ENCODE data around the gene BRD1.
A peak's percentile ranks its signal among the peaks of the same experiment; 100 is the strongest.

The BRD1 gene

GRCh38 chr22:49847751-49848689, 20.3 kb upstream of the BRD1 start:
- Histone ChIP-seq H3K9me3 (ENCODE audit: control insufficient read depth in 5 of 5, low read length in 5 of 5) (no peaks in the 10 kb centered on the region), H3K4me1 (ENCODE audit: control insufficient read depth in 5 of 5, insufficient read depth in 5 of 5, low read length in 5 of 5) (peaks cover 0 to 32% (median 25%) of the 10 kb centered on the region in 5 donors), H3K27me3 (ENCODE audit: control insufficient read depth in 5 of 5, insufficient read depth in 4 of 5, low read length in 5 of 5) (peaks cover 12 to 32% (median 24%) of the 10 kb centered on the region in 5 donors), H3K9ac (ENCODE audit: low read length in 5 of 5) (peak overlapping the region in 1 of 5 donors; percentile 30), H3K4me3 (ENCODE audit: low read depth in 1 of 5, low read length in 5 of 5) (peak overlapping the region in 3 of 5 donors; percentile 51 to 65 (median 52)), H3K27ac (ENCODE audit: low read depth, low read length) (no peak overlapping the region), H3K36me3 (ENCODE audit: control insufficient read depth in 5 of 5, insufficient read depth in 5 of 5, low read length in 5 of 5) (no peaks in the 10 kb centered on the region)

- Histone ChIP-seq H3K36me3 (ENCODE audit: control insufficient read depth in 5 of 5, insufficient read depth in 5 of 5, low read length in 5 of 5) (no peaks in the 10 kb centered on the region), H3K9ac (ENCODE audit: low read length in 5 of 5) (no peak overlapping the region), H3K27me3 (ENCODE audit: control insufficient read depth in 5 of 5, insufficient read depth in 4 of 5, low read length in 5 of 5) (peaks cover 12 to 32% (median 24%) of the 10 kb centered on the region in 5 donors), H3K4me3 (ENCODE audit: low read depth in 1 of 5, low read length in 5 of 5) (no peak overlapping the region), H3K27ac (ENCODE audit: low read depth, low read length) (no peak overlapping the region), H3K9me3 (ENCODE audit: control insufficient read depth in 5 of 5, low read length in 5 of 5) (no peaks in the 10 kb centered on the region), H3K4me1 (ENCODE audit: control insufficient read depth in 5 of 5, insufficient read depth in 5 of 5, low read length in 5 of 5) (peaks cover 0 to 25% (median 20%) of the 10 kb centered on the region in 5 donors)
These were observed 18.2 kb upstream of the BRD1 start for GRCh38 chr22:49845666-49846459.

GRCh38 chr22:49845241-49845640, 17.6 kb upstream of the BRD1 start:
- Histone ChIP-seq H3K9ac (ENCODE audit: low read length in 5 of 5) (no peak overlapping the region), H3K36me3 (ENCODE audit: control insufficient read depth in 5 of 5, insufficient read depth in 5 of 5, low read length in 5 of 5) (no peaks in the 10 kb centered on the region), H3K4me1 (ENCODE audit: control insufficient read depth in 5 of 5, insufficient read depth in 5 of 5, low read length in 5 of 5) (peaks cover 0 to 25% (median 20%) of the 10 kb centered on the region in 5 donors), H3K9me3 (ENCODE audit: control insufficient read depth in 5 of 5, low read length in 5 of 5) (no peaks in the 10 kb centered on the region), H3K27me3 (ENCODE audit: control insufficient read depth in 5 of 5, insufficient read depth in 4 of 5, low read length in 5 of 5) (peaks cover 7 to 26% (median 22%) of the 10 kb centered on the region in 5 donors), H3K4me3 (ENCODE audit: low read depth in 1 of 5, low read length in 5 of 5) (no peak overlapping the region), H3K27ac (ENCODE audit: low read depth, low read length) (no peak overlapping the region)

GRCh38 chr22:49838771-49839717, 11.4 kb upstream of the BRD1 start:
- no peaks in the 10 kb centered on the region for H3K36me3 ChIP-seq (ENCODE audit: control insufficient read depth in 5 of 5, insufficient read depth in 5 of 5, low read length in 5 of 5)
- H3K27me3 ChIP-seq (ENCODE audit: control insufficient read depth in 5 of 5, insufficient read depth in 4 of 5, low read length in 5 of 5), result peaks cover 0 to 10% (median 5%) of the 10 kb centered on the region in 5 donors
- H3K4me3 ChIP-seq (ENCODE audit: low read depth in 1 of 5, low read length in 5 of 5), result no peak overlapping the region
- H3K4me1 ChIP-seq (ENCODE audit: control insufficient read depth in 5 of 5, insufficient read depth in 5 of 5, low read length in 5 of 5), result no peaks in the 10 kb centered on the region
- no peak overlapping the region for H3K9ac ChIP-seq (ENCODE audit: low read length in 5 of 5)
- no peaks in the 10 kb centered on the region for H3K9me3 ChIP-seq (ENCODE audit: control insufficient read depth in 5 of 5, low read length in 5 of 5)
- no peak overlapping the region for H3K27ac ChIP-seq (ENCODE audit: low read depth, low read length)

- H3K27me3 ChIP-seq (ENCODE audit: control insufficient read depth in 5 of 5, insufficient read depth in 4 of 5, low read length in 5 of 5), result peaks cover 0 to 10% (median 5%) of the 10 kb centered on the region in 5 donors
- no peak overlapping the region for H3K4me3 ChIP-seq (ENCODE audit: low read depth in 1 of 5, low read length in 5 of 5)
- no peaks in the 10 kb centered on the region for H3K36me3 ChIP-seq (ENCODE audit: control insufficient read depth in 5 of 5, insufficient read depth in 5 of 5, low read length in 5 of 5)
- no peaks in the 10 kb centered on the region for H3K4me1 ChIP-seq (ENCODE audit: control insufficient read depth in 5 of 5, insufficient read depth in 5 of 5, low read length in 5 of 5)
- peaks cover 0 to 23% (median 11%) of the 10 kb centered on the region in 5 donors for H3K9me3 ChIP-seq (ENCODE audit: control insufficient read depth in 5 of 5, low read length in 5 of 5)
- H3K9ac ChIP-seq (ENCODE audit: low read length in 5 of 5), result no peak overlapping the region
- H3K27ac ChIP-seq (ENCODE audit: low read depth, low read length), result no peak overlapping the region
These were observed 5.8 kb upstream of the BRD1 start for GRCh38 chr22:49833340-49834007.

- no peak overlapping the region for H3K4me3 ChIP-seq (ENCODE audit: low read depth in 1 of 5, low read length in 5 of 5)
- H3K36me3 ChIP-seq (ENCODE audit: control insufficient read depth in 5 of 5, insufficient read depth in 5 of 5, low read length in 5 of 5), result peaks cover 0 to 13% (median 0%) of the 10 kb centered on the region in 5 donors
- H3K27me3 ChIP-seq (ENCODE audit: control insufficient read depth in 5 of 5, insufficient read depth in 4 of 5, low read length in 5 of 5), result no peaks in the 10 kb centered on the region
- peaks cover 8 to 28% (median 28%) of the 10 kb centered on the region in 5 donors for H3K4me1 ChIP-seq (ENCODE audit: control insufficient read depth in 5 of 5, insufficient read depth in 5 of 5, low read length in 5 of 5)
- no peak overlapping the region for H3K9ac ChIP-seq (ENCODE audit: low read length in 5 of 5)
- peaks cover 0 to 23% (median 11%) of the 10 kb centered on the region in 5 donors for H3K9me3 ChIP-seq (ENCODE audit: control insufficient read depth in 5 of 5, low read length in 5 of 5)
- H3K27ac ChIP-seq (ENCODE audit: low read depth, low read length), result no peak overlapping the region
These were observed 1.6 kb upstream of the BRD1 start for GRCh38 chr22:49829044-49829853.

GRCh38 chr22:49828599-49828965, 909 bp upstream of the BRD1 start:
- no peaks in the 10 kb centered on the region for H3K27me3 ChIP-seq (ENCODE audit: control insufficient read depth in 5 of 5, insufficient read depth in 4 of 5, low read length in 5 of 5)
- H3K9ac ChIP-seq (ENCODE audit: low read length in 5 of 5), result no peak overlapping the region
- H3K36me3 ChIP-seq (ENCODE audit: control insufficient read depth in 5 of 5, insufficient read depth in 5 of 5, low read length in 5 of 5), result peaks cover 0 to 19% (median 5%) of the 10 kb centered on the region in 5 donors
- peaks cover 8 to 33% (median 30%) of the 10 kb centered on the region in 5 donors for H3K4me1 ChIP-seq (ENCODE audit: control insufficient read depth in 5 of 5, insufficient read depth in 5 of 5, low read length in 5 of 5)
- H3K9me3 ChIP-seq (ENCODE audit: control insufficient read depth in 5 of 5, low read length in 5 of 5), result peaks cover 0 to 23% (median 11%) of the 10 kb centered on the region in 5 donors
- no peak overlapping the region for H3K4me3 ChIP-seq (ENCODE audit: low read depth in 1 of 5, low read length in 5 of 5)
- H3K27ac ChIP-seq (ENCODE audit: low read depth, low read length), result no peak overlapping the region

GRCh38 chr22:49827271-49827852, 311 bp downstream of the BRD1 start:
- H3K4me3 ChIP-seq (ENCODE audit: low read depth in 1 of 5, low read length in 5 of 5), result peak overlapping the region in 4 of 5 donors; percentile 44 to 80 (median 74)
- H3K4me1 ChIP-seq (ENCODE audit: control insufficient read depth in 5 of 5, insufficient read depth in 5 of 5, low read length in 5 of 5), result peaks cover 8 to 34% (median 31%) of the 10 kb centered on the region in 5 donors
- peak overlapping the region; percentile 78 for H3K27ac ChIP-seq (ENCODE audit: low read depth, low read length)
- H3K9me3 ChIP-seq (ENCODE audit: control insufficient read depth in 5 of 5, low read length in 5 of 5), result peaks cover 0 to 21% (median 11%) of the 10 kb centered on the region in 5 donors
- H3K9ac ChIP-seq (ENCODE audit: low read length in 5 of 5), result peak overlapping the region in 2 of 5 donors; percentile 77 to 93
- no peaks in the 10 kb centered on the region for H3K27me3 ChIP-seq (ENCODE audit: control insufficient read depth in 5 of 5, insufficient read depth in 4 of 5, low read length in 5 of 5)
- H3K36me3 ChIP-seq (ENCODE audit: control insufficient read depth in 5 of 5, insufficient read depth in 5 of 5, low read length in 5 of 5), result peaks cover 0 to 31% (median 16%) of the 10 kb centered on the region in 5 donors

Data from subcutaneous abdominal adipose tissue (tissue), 5 donors.